ENCODE results near the gene TMEM222.

- TF ChIP-seq EZH2 (IDR thresholded peaks at IDR 0.05; ENCODE audit: insufficient read depth, poor library complexity, severe bottlenecking) (no peak), EZH2phosphoT487 (IDR thresholded peaks at IDR 0.05; ENCODE audit: insufficient read depth, low read depth) (no peak)
Measured at GRCh38 chr1:27293915-27294314, 28.0 kb upstream of the TMEM222 start.
